Activated CD8-positive, alpha-beta memory T cell treated with anti-CD3 and anti-CD28 coated beads for 36 hours (primary cell): Measurements from ENCODE around the gene CHD9NB. TPM values are rescaled to one million over a fixed set of nuclear protein-coding genes. Genes with fewer than 3 reads are reported as not detected.
"Not testable (repeated sequence)": the region's sequence is repeated elsewhere in the genome, so short reads cannot be mapped to it uniquely, and the experiment has no call there.

Experiments
- CTCF ChIA-PET: fragments of 350-600 bp; sonication (Branson Sonifier 250); formaldehyde crosslinking; loops from one replicate; lab custom pipeline; 2021; ENCODE audit warnings: antibody characterized with exemption; lab: Charles Lee
- POLR2A ChIA-PET: fragments of 350-600 bp; sonication (Branson Sonifier 250); formaldehyde crosslinking; loops from one replicate; lab custom pipeline; 2021; ENCODE audit warnings: antibody characterized with exemption; lab: Charles Lee
- total RNA-seq, 2 experiments: library from RNA; stranded (reverse); gene quantifications; one replicate each; pipeline ENCODE4 v1.2.3, GENCODE V29; 2021

CHD9NB gene
- total RNA-seq, 2 experiments from 2014 or later, result 0.31 to 0.32 TPM

DNA sequence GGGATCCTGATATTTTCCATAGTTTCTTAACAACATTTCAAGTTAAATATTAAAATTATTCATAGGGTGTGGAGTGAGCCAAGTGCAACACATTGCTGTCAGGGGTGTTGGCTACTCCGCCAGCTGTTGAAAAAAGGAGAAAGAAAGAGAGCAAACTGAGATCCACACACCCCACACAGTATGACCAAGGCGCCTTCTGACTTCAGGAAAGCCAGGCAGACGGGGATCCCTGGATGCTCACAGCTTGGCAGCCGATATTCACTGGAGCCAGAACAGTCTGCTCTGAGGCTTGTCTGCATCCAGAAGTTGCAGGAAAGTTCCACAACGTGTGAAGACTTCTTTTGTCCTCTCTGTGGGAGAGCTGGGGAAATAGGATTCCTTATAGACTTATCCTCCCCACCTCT, 9.3 kb downstream of the CHD9NB start:
- ChIA-PET CTCF (interaction anchor here (0.7 kb wide), 1 partner anchor 12 kb away, joined by 3 read pairs; the partner anchor contains the start of gene CHD9), POLR2A (no interaction called here)

DNA sequence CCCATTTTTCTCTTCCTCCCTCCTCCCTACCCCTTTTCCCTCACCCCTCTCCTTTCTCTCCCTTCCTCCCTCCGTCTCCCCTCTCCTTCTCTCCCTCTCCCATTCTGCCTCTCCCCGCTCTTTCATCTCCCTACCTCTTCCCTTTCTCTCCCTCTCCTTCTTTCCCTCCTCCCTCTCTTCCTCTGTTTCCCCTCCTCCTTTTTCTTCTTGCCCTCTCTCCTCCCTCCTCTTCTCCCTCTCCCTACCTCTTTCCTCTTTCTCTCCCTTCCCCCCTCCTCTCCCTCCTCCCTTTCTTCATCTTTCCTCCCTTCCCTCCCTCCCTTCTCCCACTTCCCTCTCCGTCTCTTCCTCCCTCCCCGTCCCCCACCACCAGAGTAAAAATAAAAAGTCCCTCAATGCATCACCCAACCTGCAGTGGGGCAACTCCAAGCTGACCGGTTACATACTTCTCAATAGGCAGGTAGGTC, 10.4 kb downstream of the CHD9NB start:
- ChIA-PET POLR2A (no interaction called here), CTCF (no interaction called here)

DNA sequence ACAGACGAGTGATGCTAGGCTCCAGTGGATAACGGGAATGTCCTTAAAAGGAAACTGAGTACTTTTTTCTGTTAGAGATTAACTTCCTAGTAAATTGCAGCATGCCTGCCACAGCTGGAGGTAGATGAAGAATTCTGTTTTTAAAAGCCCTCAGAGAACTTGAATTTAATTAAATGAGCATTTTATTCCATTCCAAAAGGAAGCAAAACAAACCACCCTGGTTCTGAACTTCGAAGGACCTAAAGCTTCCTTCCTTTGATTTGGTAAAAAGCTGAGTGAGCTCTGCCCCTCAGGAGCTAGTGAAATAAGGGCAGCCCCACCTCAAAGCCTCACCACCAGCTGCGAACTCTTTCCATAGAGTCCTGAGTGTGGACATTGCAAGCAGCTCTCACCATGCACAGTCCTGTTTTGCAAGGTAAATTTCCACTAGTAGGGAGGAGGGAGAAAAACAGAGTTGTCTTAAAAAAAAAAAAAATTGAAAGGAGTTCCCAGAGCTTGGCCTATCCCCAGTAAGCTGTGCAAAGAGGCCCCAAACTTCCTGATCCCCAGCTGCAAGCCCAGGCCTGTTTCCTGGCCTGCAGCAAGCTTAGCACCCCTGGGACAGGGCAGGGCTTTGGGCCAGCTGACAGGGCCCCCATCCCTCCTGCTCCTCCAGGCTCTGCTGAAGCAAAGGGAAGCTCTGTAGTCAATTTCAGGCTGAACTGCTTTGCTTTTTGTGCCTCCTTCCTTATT, 11.2 kb downstream of the CHD9NB start:
- POLR2A ChIA-PET, result no interaction called here
- CTCF ChIA-PET, result no interaction called here

DNA sequence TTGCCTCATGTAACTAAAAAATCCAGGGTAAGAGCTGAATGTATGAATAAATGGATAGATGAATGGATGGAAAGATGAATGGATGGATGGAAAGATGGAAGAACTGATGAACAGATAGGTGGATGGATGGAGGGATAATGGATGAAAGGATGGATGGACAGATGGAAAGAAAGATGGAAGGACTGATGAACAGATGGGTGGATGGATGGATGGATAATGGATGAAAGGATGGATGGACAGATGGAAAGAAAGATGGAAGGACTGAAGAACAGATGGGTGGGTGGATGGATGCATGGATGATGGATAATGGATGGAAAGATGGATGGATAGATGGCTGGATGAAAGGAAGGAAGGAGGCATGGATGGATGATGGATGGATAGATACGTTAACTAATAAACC, 11.9 kb downstream of the CHD9NB start:
- ChIA-PET CTCF (no interaction called here), POLR2A (no interaction called here)

DNA sequence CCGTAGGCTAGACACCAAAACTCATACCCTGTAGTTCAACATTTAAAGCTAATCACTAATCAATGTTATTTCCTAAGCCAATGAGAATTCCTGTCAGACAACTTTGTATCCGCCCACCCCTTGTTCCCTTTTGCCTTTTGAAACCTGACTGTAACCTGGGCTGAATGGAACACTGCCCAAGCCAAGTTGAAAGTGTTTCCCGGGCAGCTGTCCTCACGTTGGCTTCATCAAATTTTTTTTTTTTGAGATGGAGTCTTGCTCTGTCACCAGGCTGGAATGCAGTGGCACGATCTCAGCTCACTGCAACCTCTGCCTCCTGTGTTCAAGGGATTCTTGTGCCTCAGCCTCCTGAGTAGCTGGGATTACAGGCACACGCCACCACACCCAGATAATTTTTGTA, 16.0 kb downstream of the CHD9NB start:
- CTCF ChIA-PET, result interaction anchor here (1.3 kb wide), 1 partner anchor 14 kb away, joined by 3 read pairs; no protein-coding TSS in a partner anchor
- POLR2A ChIA-PET, result not testable (repeated sequence)

DNA sequence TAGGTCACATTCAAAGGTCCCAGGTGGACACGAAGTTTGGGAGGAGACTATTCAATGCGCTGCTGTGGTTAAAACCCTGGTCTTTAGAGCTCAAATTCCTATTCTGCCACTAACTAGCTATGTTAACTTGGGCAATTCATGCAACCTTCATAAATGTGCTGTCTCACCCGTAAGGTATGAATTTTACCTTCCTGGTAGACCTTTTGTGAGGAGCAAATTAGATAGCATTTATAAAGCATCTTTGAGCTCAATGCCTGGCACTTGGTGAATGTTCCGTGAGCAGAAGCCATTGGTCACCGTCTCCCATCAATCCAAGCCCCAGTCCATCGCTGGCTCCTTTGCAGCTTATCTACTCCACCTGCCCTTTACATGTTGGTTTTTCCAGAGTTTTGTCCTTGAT, 16.6 kb downstream of the CHD9NB start:
- ChIA-PET POLR2A (no interaction called here), CTCF (no interaction called here)

DNA sequence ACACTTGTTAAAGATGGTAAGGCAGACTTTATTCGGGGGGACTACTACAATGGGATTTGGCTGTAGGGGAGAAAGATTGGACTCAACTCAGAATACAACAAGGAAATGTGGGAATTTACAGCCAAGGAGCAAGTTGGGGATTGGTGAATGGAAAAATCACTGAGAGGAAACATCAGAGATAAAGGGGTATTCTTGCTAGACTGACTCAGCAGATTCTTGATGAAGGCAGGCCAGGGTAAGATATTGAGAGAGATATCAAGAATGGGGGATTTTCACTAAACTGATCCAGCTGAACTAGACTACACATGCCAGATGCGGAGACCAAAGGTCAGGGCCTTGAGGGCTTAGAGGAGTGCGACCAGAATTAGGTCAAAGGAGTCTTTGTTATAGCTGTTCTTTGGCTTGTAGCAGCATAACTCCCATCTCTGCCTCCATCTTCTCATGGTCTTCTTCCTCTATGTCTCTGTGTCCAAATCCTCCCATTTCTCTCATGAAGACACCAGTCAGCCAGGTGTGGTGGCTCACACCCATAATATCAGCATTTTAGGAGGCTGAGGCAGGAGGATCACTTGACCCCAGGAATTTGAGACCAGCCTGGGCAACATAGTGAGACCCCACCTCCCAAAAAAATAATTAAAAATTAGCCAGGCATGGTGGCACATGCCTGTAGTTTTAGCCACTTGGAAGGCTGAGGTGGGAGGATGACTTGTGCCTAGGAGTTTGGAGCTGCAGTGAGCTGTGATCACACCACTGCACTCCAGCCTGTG, 17.3 kb downstream of the CHD9NB start:
- POLR2A ChIA-PET, result no interaction called here
- CTCF ChIA-PET, result no interaction called here

DNA sequence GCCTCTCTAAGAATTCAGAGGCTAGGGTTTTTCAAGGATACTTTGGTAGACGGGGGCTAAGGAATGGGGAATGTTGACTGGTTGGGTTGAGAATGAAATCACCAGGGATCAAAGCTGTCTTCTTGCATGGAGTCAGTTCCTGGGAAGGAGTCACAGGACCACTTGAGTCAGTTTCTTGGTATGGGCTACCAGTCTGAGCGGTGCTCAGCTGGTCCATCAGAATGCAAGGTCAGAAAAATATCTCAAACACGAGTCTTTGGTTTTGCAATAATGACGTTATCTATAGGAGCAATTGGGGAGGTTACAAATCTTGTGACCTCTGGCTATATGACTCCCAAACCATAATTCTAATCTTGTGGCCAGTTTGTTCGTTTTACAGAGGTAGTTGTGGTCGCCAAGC, 18.4 kb downstream of the CHD9NB start:
- ChIA-PET POLR2A (no interaction called here), CTCF (no interaction called here)

DNA sequence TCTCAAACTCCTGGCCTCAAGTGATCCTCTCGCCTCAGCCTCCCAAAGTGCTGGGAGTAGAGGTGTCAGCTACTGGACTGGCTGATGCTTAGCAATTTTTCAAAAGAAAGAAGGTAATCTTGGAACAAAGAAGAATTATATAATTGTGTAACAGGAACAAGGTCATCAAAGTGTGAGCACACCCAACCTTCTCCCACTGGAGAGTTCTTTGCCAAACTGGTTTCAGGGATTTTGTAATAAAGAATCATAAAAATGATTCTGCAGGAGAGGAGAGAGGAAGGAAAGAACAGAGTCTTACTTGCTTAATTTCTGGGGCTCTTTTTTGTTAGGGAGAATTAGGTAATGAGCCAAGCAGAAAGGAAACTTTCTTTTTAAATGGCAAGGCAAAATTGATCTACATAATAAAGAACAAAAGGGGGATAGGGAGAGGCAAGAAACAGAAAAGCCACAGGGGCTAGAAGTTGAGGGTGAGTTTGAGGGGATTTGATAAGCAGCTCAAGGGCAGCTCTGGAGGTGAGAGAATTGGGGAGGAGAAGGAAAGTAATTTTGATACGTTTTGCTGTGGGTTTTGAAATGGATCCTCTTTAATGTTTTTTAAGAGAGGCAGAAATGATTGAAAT, 21.3 kb downstream of the CHD9NB start:
- CTCF ChIA-PET, result no interaction called here
- POLR2A ChIA-PET, result no interaction called here

DNA sequence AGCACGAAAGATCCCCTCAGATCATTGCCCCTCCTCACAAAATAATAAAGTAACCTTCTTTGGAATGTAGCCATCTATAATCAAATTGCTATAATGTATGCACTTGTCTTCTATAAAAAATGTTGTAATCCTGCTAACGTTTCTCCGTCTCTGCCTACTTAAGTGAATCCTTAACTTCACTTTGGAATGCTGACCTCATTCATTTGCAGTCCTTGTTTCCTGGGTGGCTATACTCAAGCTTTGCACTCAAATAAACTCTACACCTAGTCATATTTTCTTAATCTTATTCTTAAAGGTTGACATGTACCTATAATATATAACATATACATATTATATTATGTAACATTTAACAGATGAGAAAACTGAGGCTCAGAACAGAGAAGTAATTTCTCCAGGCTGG, 22.7 kb downstream of the CHD9NB start:
- ChIA-PET CTCF (no interaction called here), POLR2A (no interaction called here)

DNA sequence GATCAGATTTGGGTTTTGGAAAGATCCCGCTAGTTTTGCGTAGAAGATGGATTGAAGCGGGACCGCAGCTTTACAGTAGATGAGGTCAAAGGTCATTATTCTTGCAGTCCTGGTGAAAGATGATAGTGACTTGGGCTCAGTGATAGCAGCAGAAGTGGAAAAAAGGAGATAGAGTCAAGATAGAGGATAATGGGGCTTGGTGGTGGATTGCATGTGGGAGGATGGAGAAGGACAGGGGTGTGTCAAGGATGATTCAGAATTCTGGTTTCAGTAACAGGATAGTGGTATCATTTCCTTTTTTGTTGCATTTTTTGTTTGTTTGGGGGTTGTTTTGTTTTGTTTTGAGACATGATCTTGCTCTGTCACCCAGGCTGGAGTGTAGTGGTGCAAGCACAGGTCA, 28.7 kb downstream of the CHD9NB start:
- POLR2A ChIA-PET, result no interaction called here
- CTCF ChIA-PET, result no interaction called here

DNA sequence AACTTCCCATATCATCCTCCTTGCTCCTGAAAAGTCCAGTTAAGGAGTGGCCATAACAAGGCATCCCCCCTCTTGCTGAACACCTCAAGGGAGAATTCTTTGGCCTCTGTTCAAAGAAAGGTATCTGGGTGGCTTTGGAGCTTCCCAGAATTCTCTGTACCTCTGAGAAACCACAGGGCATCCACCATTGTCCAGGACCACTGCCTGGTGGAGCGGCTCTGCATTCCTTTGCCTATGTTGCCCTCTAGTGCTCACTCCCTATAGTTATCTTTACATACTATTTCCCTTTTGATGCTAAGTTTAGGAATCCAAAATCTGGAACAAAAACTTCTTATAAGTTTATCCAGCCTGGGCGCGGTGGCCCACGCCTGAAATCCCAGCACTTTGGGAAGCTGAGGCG, 30.3 kb downstream of the CHD9NB start:
- POLR2A ChIA-PET, result no interaction called here

DNA sequence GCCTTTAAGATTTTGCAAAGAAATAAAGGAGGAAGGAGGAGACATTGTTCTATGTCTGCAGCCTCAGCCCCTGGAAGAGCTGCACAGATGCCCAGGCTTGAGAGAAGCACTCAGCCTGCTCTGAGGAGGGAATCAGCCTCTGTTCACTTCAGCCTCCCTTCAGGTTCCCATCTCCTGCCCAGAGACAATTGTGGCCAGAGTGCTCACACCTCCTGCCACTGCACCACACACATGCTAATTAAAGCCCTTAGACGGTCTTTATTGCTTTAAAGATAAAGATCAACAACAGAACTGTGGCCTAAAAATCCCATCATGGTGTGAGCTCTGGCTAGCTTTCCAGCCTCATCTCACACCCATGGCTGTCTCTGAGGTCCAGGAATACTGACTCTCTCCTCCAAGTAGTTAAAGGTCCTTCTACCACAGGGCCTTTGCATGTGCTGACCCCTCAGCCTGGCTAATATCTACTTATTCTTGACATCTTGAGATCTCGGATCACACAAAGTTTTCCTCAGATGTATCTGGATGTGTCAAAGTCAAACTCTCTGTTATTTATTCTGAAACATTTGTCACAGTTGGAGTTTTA, 33.8 kb downstream of the CHD9NB start:
- ChIA-PET POLR2A (no interaction called here), CTCF (no interaction called here)

More for the DNA sequence above, 30.3 kb downstream of the CHD9NB start:
- CTCF ChIA-PET, result interaction anchor here (1.0 to 1.1 kb wide), 2 partner anchors 12 to 15 kb away, joined by 3 to 4 read pairs; no protein-coding TSS in a partner anchor

DNA sequence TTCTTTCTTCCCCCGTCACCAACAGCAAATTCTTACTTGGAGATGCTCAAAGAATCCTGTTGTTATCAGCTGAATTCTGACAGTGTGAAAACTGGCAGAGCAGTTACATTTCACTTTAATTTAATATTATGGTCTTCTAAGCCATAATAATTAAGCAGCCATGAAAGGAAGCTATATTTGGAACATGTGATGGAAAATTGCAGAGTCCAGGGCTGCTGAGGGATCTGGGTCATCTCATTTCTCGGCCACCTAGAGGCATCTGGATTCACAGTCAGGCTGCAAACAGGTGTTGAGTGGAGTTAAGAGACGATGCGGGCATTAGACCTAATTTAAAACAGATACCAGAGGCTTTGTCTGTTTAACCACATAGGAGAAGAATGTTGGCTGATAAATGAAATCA, 38.4 kb downstream of the CHD9NB start:
- ChIA-PET CTCF (no interaction called here), POLR2A (no interaction called here)

DNA sequence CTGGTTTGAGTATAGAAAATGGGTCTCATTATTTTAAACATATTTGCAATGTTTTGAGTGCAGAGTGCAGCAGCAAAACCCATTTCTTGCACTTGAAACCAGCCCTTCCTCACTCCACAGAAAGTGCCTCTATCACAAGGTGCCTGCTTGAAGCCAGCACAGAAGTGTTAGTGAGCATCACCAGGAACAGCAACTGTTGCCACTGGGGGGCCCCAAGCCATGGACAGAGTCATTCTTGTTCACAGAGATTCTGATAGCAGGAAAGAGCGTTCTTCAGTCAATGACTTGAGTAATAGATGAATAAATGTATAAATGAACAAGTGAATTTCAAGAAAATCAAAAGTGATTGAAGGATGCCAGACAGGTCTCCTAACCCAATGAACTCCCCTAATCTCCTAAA, 45.6 kb downstream of the CHD9NB start:
- POLR2A ChIA-PET, result no interaction called here
- CTCF ChIA-PET, result no interaction called here

DNA sequence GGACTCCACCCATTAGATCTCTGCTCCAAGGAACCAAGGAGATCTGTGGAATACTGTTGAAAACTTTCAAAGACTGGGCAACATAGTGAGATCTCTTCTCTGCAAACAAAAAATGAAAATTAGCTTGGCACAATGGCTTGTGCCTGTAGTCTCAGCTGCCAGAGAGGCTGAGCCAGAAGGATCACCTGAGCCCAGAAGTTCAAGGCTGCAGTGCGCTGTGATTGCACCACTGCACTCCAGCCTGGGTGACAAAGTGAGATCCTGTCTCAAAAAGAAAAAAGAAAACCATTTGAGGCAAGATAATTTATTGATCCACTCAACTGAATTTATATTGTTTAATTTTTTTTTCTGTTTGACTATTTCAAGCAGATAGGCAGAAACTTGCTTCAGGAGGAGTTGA, 54.8 kb downstream of the CHD9NB start:
- CTCF ChIA-PET, result no interaction called here
- POLR2A ChIA-PET, result no interaction called here

DNA sequence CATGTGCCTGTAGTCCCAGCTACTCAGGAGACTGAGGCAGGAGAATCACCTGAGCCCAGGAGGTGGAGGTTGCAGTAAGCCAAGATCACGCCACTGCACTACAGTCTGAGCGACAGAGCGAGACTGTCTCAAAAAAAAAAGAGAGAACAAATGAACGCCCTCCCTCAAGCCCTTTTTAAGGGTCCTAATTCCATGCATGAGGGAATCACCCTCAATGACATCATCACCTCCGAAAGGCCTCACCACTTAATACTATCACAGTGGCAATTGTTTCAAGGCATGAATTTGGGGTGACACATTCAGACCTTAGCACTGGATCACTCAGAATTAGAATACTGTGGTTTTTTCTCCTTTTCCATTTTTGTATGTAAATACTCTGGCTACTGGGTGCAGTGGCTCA, 57.8 kb downstream of the CHD9NB start:
- POLR2A ChIA-PET, result no interaction called here
- CTCF ChIA-PET, result no interaction called here

DNA sequence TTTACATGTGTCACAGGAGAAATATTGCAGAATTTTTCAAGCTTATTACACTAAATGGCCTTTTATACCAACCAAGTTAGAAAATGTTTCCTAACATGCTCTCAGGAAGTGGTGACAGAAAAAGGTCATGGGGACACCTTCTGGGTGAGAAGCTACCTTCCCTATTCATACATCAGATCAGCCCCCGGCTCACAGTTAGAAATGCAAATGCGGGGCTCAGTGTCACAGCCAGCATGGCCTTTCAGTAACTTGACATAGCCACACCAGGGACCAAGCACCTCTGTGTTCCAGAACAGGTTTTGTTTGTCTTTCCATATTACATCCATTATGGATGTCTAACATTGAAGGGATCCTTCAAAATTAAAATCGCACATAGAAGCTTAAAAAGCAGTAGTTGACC, 59.5 kb downstream of the CHD9NB start:
- POLR2A ChIA-PET, result no interaction called here
- CTCF ChIA-PET, result no interaction called here

DNA sequence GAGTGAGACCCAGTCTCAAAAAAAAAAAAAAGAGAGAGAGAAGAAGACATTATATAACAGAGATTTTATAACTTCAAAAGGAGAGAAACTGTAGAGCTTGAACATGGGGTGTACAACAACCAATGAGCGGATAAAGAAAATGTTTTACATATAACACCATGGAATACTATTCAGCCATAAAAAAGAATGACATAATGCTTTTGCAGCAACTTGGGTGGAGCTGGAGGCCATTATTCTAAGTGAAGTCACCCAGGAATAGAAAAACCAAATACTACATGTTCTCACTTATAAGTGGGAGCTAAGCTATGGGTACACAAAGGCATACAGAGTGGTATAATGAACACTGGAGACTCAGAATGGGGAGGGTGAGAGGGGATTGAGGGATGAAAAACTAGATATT, 61.1 kb downstream of the CHD9NB start:
- CTCF ChIA-PET, result no interaction called here
- POLR2A ChIA-PET, result no interaction called here
